IMR-90 (cell line): ENCODE data around the gene CDHR1.

Source experiments
- CHD1 ChIP-seq: IDR thresholded peaks from 2 replicates; pipeline ENCODE4 v1.6.1; 2012; ENCODE audit warnings: low read depth, low read length, improper control_type of control experiment
- TF ChIP-seq, protein P1 (sequence below): conservative IDR thresholded peaks from 2 replicates; pipeline ENCODE4 v1.5.1; 2012; ENCODE audit warnings: mild to moderate bottlenecking, low read depth, low read length, improper control_type of control experiment

DNA sequence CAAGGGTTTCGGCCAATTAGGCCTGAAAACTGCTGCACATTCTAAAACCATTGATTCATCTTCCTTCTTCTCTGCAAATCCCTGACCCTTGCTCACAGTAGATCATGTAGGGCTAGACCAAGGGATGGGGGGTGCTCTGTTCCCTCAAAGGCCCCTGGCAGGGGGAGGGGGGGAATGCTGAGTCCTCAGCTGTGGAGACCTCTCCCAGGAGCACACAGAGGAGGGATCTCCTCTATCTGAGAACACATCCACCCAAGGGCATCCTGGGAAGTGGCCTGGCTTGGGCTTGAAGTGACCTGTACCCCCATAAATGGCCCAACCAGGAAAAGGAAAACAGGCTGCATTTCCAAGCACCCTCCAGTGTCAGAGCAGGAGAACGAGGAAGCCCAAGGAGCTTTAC is 1.0 kb upstream of the CDHR1 start:
- TF ChIP-seq CHD1: no peak
- TF ChIP-seq, protein P1, sequence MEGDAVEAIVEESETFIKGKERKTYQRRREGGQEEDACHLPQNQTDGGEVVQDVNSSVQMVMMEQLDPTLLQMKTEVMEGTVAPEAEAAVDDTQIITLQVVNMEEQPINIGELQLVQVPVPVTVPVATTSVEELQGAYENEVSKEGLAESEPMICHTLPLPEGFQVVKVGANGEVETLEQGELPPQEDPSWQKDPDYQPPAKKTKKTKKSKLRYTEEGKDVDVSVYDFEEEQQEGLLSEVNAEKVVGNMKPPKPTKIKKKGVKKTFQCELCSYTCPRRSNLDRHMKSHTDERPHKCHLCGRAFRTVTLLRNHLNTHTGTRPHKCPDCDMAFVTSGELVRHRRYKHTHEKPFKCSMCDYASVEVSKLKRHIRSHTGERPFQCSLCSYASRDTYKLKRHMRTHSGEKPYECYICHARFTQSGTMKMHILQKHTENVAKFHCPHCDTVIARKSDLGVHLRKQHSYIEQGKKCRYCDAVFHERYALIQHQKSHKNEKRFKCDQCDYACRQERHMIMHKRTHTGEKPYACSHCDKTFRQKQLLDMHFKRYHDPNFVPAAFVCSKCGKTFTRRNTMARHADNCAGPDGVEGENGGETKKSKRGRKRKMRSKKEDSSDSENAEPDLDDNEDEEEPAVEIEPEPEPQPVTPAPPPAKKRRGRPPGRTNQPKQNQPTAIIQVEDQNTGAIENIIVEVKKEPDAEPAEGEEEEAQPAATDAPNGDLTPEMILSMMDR: no peak
